Heart left ventricle (tissue), 13 donors: ENCODE results near the gene ANO2.

Experiments used
- CTCF ChIP-seq, 12 donors: fragments of 200-600 bp; sonication (generic) in 4 of 12; IDR thresholded peaks; one replicate each; pipeline versions ENCODE4 v1.5.0 to v1.8.0; 2018 to 2022; ENCODE audit warnings: antibody characterized with exemption in 12 of 12, mild to moderate bottlenecking in 5 of 12
- POLR2A ChIP-seq, 2 donors: fragments of 450-650 bp; IDR thresholded peaks; one replicate each; pipeline ENCODE4 v1.6.1; 2017; ENCODE audit warnings: antibody characterized with exemption in 2 of 2, mild to moderate bottlenecking in 2 of 2, moderate library complexity in 2 of 2
- donor health status: ischemic (EF 13 %, LVEDD 7.1; RV severe dilation, severe dysfunction).
- donor health status: DM: no; HTN: yes; CAD: no.
- donor health status: DM: no; HTN: no; CAD: no.
- donor health status: ischemic (EF 25% LVEDD 6.9; RV normal size, moderate dysfunction).
- donor health status: ischemic (EF 25% LVEDD 5.7; RV mildly dilated, moderate dysfunction).
- donor health status: ischemic (EF 35%, LVEDD 5.7; RV mildly dilated, moderate dysfunction).
- donor health status: nonischemic (EF 11% LVEDD 7.7; RV severe dilation, severe dysfunction).
- donor health status: DM: yes; HTN: yes; CAD: no.
- donor health status: PGD.
- donor health status: ischemic (EF 29% LVEDD 5.4; RV normal size, mild dysfunction).
- donor health status: nonischemic (EF 23%, LVEDD 6.1; RV moderate dilation, normal function).

GRCh38 chr12:5768171-5768570, 176.9 kb downstream of the ANO2 start:
- TF ChIP-seq CTCF (IDR thresholded peaks at IDR 0.05) (no peak), POLR2A (IDR thresholded peaks at IDR 0.05) (no peak)
